Panc1 (cell line): ENCODE measurements around the gene PINK1.

Experiments used
- POLR2AphosphoS5 ChIP-seq: IDR thresholded peaks from 2 replicates; pipeline ENCODE4 v1.6.1; 2012; ENCODE audit warnings: mild to moderate bottlenecking, low read depth, low read length, moderate library complexity
- SIN3A ChIP-seq: IDR thresholded peaks from 2 replicates; pipeline ENCODE4 v1.6.1; 2012; ENCODE audit warnings: low read depth, mild to moderate bottlenecking, low read length, moderate library complexity, borderline replicate concordance; ENCODE audit not compliant: insufficient read depth
- TF ChIP-seq, protein P1 (sequence below): fragments of 450-650 bp; IDR thresholded peaks from 2 replicates; pipeline ENCODE4 v1.5.1; 2017; ENCODE audit warnings: mild to moderate bottlenecking
- TF ChIP-seq, protein P2 (sequence below), 2 experiments: IDR thresholded peaks; 2 replicates each; pipeline ENCODE4 v1.6.1; 2011 to 2012; ENCODE audit warnings: low read depth in 2 of 2, control low read depth in 1 of 2, low read length in 1 of 2, mild to moderate bottlenecking in 1 of 2, moderate library complexity in 1 of 2; ENCODE audit not compliant: insufficient read depth in 1 of 2

DNA sequence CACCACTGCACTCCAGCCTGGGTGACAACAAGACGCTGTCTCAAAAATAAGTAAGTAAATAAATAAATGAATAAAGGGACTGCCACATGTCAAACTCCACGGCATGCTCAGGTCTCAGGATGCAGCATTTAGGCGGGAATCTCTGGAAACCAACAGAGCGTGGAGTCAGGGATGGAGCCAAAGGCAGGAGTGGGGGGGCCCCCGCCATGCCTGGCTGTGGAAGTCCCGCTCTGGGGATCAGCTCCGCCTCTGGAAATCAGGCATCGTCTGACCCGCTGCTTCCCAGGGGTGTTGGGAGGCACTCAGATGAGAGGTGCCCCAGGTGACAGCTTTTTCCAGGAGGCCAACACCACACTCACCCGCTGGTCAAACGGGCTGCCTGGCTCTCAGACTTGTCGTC lies 64.3 kb downstream of the PINK1 start:
- TF ChIP-seq, protein P1, sequence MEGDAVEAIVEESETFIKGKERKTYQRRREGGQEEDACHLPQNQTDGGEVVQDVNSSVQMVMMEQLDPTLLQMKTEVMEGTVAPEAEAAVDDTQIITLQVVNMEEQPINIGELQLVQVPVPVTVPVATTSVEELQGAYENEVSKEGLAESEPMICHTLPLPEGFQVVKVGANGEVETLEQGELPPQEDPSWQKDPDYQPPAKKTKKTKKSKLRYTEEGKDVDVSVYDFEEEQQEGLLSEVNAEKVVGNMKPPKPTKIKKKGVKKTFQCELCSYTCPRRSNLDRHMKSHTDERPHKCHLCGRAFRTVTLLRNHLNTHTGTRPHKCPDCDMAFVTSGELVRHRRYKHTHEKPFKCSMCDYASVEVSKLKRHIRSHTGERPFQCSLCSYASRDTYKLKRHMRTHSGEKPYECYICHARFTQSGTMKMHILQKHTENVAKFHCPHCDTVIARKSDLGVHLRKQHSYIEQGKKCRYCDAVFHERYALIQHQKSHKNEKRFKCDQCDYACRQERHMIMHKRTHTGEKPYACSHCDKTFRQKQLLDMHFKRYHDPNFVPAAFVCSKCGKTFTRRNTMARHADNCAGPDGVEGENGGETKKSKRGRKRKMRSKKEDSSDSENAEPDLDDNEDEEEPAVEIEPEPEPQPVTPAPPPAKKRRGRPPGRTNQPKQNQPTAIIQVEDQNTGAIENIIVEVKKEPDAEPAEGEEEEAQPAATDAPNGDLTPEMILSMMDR: no peak
- no peak for TF ChIP-seq POLR2AphosphoS5
- no peak for TF ChIP-seq SIN3A
- TF ChIP-seq, protein P2, sequence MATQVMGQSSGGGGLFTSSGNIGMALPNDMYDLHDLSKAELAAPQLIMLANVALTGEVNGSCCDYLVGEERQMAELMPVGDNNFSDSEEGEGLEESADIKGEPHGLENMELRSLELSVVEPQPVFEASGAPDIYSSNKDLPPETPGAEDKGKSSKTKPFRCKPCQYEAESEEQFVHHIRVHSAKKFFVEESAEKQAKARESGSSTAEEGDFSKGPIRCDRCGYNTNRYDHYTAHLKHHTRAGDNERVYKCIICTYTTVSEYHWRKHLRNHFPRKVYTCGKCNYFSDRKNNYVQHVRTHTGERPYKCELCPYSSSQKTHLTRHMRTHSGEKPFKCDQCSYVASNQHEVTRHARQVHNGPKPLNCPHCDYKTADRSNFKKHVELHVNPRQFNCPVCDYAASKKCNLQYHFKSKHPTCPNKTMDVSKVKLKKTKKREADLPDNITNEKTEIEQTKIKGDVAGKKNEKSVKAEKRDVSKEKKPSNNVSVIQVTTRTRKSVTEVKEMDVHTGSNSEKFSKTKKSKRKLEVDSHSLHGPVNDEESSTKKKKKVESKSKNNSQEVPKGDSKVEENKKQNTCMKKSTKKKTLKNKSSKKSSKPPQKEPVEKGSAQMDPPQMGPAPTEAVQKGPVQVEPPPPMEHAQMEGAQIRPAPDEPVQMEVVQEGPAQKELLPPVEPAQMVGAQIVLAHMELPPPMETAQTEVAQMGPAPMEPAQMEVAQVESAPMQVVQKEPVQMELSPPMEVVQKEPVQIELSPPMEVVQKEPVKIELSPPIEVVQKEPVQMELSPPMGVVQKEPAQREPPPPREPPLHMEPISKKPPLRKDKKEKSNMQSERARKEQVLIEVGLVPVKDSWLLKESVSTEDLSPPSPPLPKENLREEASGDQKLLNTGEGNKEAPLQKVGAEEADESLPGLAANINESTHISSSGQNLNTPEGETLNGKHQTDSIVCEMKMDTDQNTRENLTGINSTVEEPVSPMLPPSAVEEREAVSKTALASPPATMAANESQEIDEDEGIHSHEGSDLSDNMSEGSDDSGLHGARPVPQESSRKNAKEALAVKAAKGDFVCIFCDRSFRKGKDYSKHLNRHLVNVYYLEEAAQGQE (IDR thresholded peaks at IDR 0.05; ENCODE audit: insufficient read depth in 1 of 2, low read depth in 2 of 2, low read length in 1 of 2): no peak
